ENCODE measurements around the gene UROS. TPM values are rescaled to one million over a fixed set of nuclear protein-coding genes. Genes with fewer than 3 reads are reported as not detected.

Gene UROS
- total RNA-seq, 2 experiments from 2014 or later: 35.9 to 38.3 TPM

- Mint-ChIP-seq H3K4me3 (no peak overlapping the region), H3K36me3 (ENCODE audit: low read depth) (peaks cover 17% of the 10 kb centered on the region), H3K9me3 (no peaks in the 10 kb centered on the region), H3K27me3 (no peaks in the 10 kb centered on the region), H3K27ac (no peak overlapping the region), H3K4me1 (peaks cover 12% of the 10 kb centered on the region)
- no peak for DNase-seq
- CTCF ChIA-PET: no interaction called here
- POLR2A ChIA-PET: no interaction called here
These were observed 5.6 kb downstream of the UROS start for GRCh38 chr10:125817337-125817946.

GRCh38 chr10:125816548-125816947 is 6.5 kb downstream of the UROS start:
- DNase-seq: no peak
- H3K36me3 Mint-ChIP-seq (ENCODE audit: low read depth): peaks cover 17% of the 10 kb centered on the region
- no peak overlapping the region for H3K27ac Mint-ChIP-seq
- H3K27me3 Mint-ChIP-seq: no peaks in the 10 kb centered on the region
- no peaks in the 10 kb centered on the region for H3K9me3 Mint-ChIP-seq
- POLR2A ChIA-PET: no interaction called here
- H3K4me3 Mint-ChIP-seq: no peak overlapping the region
- H3K4me1 Mint-ChIP-seq: peaks cover 7% of the 10 kb centered on the region
- CTCF ChIA-PET: no interaction called here

- Mint-ChIP-seq H3K27me3 (no peaks in the 10 kb centered on the region), H3K36me3 (ENCODE audit: low read depth) (peaks cover 20% of the 10 kb centered on the region), H3K9me3 (no peaks in the 10 kb centered on the region), H3K27ac (no peak overlapping the region), H3K4me1 (peaks cover 1% of the 10 kb centered on the region), H3K4me3 (no peak overlapping the region)
- POLR2A ChIA-PET: no interaction called here
- CTCF ChIA-PET: no interaction called here
- no peak for DNase-seq
These were observed 7.3 kb downstream of the UROS start for GRCh38 chr10:125815764-125816163.

- Mint-ChIP-seq H3K4me1 (peaks cover 10% of the 10 kb centered on the region), H3K4me3 (no peak overlapping the region), H3K36me3 (ENCODE audit: low read depth) (peaks cover 27% of the 10 kb centered on the region), H3K27ac (no peak overlapping the region), H3K9me3 (no peaks in the 10 kb centered on the region), H3K27me3 (no peaks in the 10 kb centered on the region)
- ChIA-PET POLR2A (no interaction called here), CTCF (no interaction called here)
- no peak for DNase-seq
These were observed 10.8 kb downstream of the UROS start for GRCh38 chr10:125812128-125812750.

- H3K4me1 Mint-ChIP-seq: peaks cover 10% of the 10 kb centered on the region
- CTCF ChIA-PET: no interaction called here
- no peak overlapping the region for H3K27ac Mint-ChIP-seq
- no peak for DNase-seq
- POLR2A ChIA-PET: no interaction called here
- H3K27me3 Mint-ChIP-seq: no peaks in the 10 kb centered on the region
- no peak overlapping the region for H3K4me3 Mint-ChIP-seq
- H3K36me3 Mint-ChIP-seq (ENCODE audit: low read depth): peaks cover 27% of the 10 kb centered on the region
- H3K9me3 Mint-ChIP-seq: no peaks in the 10 kb centered on the region
These were observed 11.8 kb downstream of the UROS start for GRCh38 chr10:125811251-125811650.

- Mint-ChIP-seq H3K36me3 (ENCODE audit: low read depth) (peaks cover 12% of the 10 kb centered on the region), H3K4me1 (peaks cover 10% of the 10 kb centered on the region), H3K4me3 (no peak overlapping the region), H3K9me3 (no peaks in the 10 kb centered on the region), H3K27ac (no peak overlapping the region), H3K27me3 (no peaks in the 10 kb centered on the region)
- ChIA-PET POLR2A (interaction anchor here (1.3 kb wide), 1 partner anchor 14 kb away, joined by 5 read pairs; the partner anchor contains the start of gene UROS), CTCF (no interaction called here)
- no peak for DNase-seq
These were observed 15.0 kb downstream of the UROS start for GRCh38 chr10:125808047-125808446.

GRCh38 chr10:125802739-125803138 is 20.3 kb downstream of the UROS start:
- CTCF ChIA-PET: no interaction called here
- H3K27me3 Mint-ChIP-seq: no peaks in the 10 kb centered on the region
- H3K36me3 Mint-ChIP-seq (ENCODE audit: low read depth): no peaks in the 10 kb centered on the region
- no peak overlapping the region for H3K27ac Mint-ChIP-seq
- H3K4me3 Mint-ChIP-seq: no peak overlapping the region
- POLR2A ChIA-PET: no interaction called here
- peaks cover 6% of the 10 kb centered on the region for H3K4me1 Mint-ChIP-seq
- H3K9me3 Mint-ChIP-seq: no peaks in the 10 kb centered on the region
- no peak for DNase-seq

GRCh38 chr10:125802131-125802530 is 20.9 kb downstream of the UROS start:
- DNase-seq: no peak
- Mint-ChIP-seq H3K36me3 (ENCODE audit: low read depth) (no peaks in the 10 kb centered on the region), H3K27me3 (no peaks in the 10 kb centered on the region), H3K4me3 (no peak overlapping the region), H3K4me1 (no peaks in the 10 kb centered on the region), H3K27ac (no peak overlapping the region), H3K9me3 (no peaks in the 10 kb centered on the region)
- CTCF ChIA-PET: no interaction called here
- POLR2A ChIA-PET: no interaction called here

GRCh38 chr10:125801574-125801973 is 21.5 kb downstream of the UROS start:
- H3K4me3 Mint-ChIP-seq: no peak overlapping the region
- no peak for DNase-seq
- H3K27me3 Mint-ChIP-seq: no peaks in the 10 kb centered on the region
- no peaks in the 10 kb centered on the region for H3K4me1 Mint-ChIP-seq
- no peak overlapping the region for H3K27ac Mint-ChIP-seq
- ChIA-PET CTCF (no interaction called here), POLR2A (no interaction called here)
- H3K36me3 Mint-ChIP-seq (ENCODE audit: low read depth): no peaks in the 10 kb centered on the region
- no peaks in the 10 kb centered on the region for H3K9me3 Mint-ChIP-seq

- Mint-ChIP-seq H3K4me1 (no peaks in the 10 kb centered on the region), H3K9me3 (no peaks in the 10 kb centered on the region), H3K27ac (no peak overlapping the region), H3K36me3 (ENCODE audit: low read depth) (no peaks in the 10 kb centered on the region), H3K4me3 (no peak overlapping the region), H3K27me3 (no peaks in the 10 kb centered on the region)
- ChIA-PET POLR2A (no interaction called here), CTCF (no interaction called here)
- DNase-seq: no peak
These were observed 23.4 kb downstream of the UROS start for GRCh38 chr10:125799451-125800182.

- Mint-ChIP-seq H3K4me1 (no peaks in the 10 kb centered on the region), H3K27ac (no peak overlapping the region), H3K36me3 (ENCODE audit: low read depth) (peaks cover 8% of the 10 kb centered on the region), H3K4me3 (no peak overlapping the region), H3K27me3 (no peaks in the 10 kb centered on the region), H3K9me3 (no peaks in the 10 kb centered on the region)
- CTCF ChIA-PET: no interaction called here
- DNase-seq: no peak
- POLR2A ChIA-PET: no interaction called here
These were observed 24.9 kb downstream of the UROS start for GRCh38 chr10:125797994-125798662.

- peaks cover 8% of the 10 kb centered on the region for H3K36me3 Mint-ChIP-seq (ENCODE audit: low read depth)
- ChIA-PET CTCF (interaction anchor here (1.2 kb wide), 1 partner anchor 31 kb away, joined by 3 read pairs; no protein-coding TSS in a partner anchor), POLR2A (no interaction called here)
- H3K9me3 Mint-ChIP-seq: no peaks in the 10 kb centered on the region
- DNase-seq: no peak
- no peaks in the 10 kb centered on the region for H3K27me3 Mint-ChIP-seq
- no peak overlapping the region for H3K27ac Mint-ChIP-seq
- no peaks in the 10 kb centered on the region for H3K4me1 Mint-ChIP-seq
- no peak overlapping the region for H3K4me3 Mint-ChIP-seq
These were observed 25.6 kb downstream of the UROS start for GRCh38 chr10:125797424-125797823.

GRCh38 chr10:125795637-125796190 is 27.3 kb downstream of the UROS start:
- Mint-ChIP-seq H3K4me1 (no peaks in the 10 kb centered on the region), H3K27me3 (no peaks in the 10 kb centered on the region), H3K27ac (no peak overlapping the region), H3K36me3 (ENCODE audit: low read depth) (peaks cover 15% of the 10 kb centered on the region), H3K9me3 (no peaks in the 10 kb centered on the region), H3K4me3 (no peak overlapping the region)
- ChIA-PET POLR2A (no interaction called here), CTCF (no interaction called here)
- no peak for DNase-seq

All from activated CD4-positive, alpha-beta memory T cell treated with anti-CD3 and anti-CD28 coated beads, Interleukin-2, amount 10 ng/mL, durations not matched to agents 7 days and 5 days (primary cell).